Measurements from ENCODE around the gene SREBF2.

The SREBF2 gene

DNA sequence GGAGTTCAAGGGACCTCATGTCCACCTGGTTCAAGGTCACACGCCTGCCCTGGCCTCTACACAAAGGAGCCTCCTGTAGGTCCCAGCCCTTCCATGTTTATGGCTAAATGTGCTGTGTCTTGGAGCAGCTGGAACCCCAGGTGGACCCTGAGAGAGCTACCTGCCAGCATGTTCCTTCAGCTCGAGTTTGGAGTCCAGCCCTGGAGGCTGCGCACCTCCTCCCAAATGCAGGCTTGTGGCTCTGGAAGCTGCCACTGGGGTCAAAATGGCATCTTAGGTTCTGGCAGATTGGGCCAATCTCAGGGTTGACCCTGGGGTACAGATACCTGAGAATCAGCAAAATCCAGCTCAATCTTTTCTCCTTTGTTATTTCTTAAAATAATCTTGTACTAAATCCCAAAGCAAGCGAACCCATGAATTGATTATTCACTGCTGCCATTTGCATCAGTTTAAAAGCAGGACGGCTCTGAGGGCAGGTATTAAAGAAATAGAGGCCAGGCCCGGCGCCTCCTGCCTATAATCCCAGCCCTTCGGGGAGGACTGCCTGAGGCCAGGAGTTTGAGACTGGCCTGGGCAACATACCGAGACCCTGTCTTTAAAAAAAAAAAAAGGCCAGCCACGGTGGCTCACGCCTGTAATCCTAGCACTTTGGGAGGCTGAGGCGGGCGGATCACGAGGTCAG, 90.8 kb downstream of the SREBF2 start:
- no peak for DNase-seq

- DNase-seq, result peak; percentile 76
Observed at GRCh38 chr22:41925783-41926460, 93.0 kb downstream of the SREBF2 start.

GRCh38 chr22:41927813-41928212, 94.9 kb downstream of the SREBF2 start:
- no peak for DNase-seq

- DNase-seq, result no peak
Observed at GRCh38 chr22:41928593-41929417, 95.9 kb downstream of the SREBF2 start.

GRCh38 chr22:41929418-41929810, 96.5 kb downstream of the SREBF2 start:
- no peak for DNase-seq

DNA sequence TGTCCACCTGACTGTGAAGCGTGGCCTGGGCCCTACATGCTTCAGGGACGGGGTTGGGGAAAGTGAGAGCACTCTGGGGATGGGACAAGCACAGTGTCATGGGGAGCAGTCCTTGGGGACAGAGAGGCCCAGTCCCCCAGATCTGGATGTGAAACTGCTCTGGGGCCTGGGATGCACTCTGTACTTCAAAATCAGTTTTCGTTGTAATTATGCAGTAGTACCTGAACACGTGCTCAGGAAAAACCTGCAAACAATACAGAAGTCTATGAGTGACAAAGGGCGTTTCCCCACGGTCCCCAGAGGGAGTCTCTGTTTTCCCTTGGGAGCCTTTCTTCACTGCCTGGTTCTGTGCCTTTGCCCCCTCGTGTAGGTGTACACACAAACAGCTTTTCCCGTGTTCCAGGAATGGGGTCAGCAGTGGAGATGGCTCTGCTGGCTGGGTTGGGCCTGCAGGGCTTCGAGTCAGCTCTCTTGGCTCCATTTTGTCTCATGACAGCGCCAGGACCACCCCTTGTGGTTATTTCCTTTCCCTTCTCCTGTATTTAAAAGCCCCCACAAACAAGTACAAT, 98.9 kb downstream of the SREBF2 start:
- DNase-seq, result no peak

DNA sequence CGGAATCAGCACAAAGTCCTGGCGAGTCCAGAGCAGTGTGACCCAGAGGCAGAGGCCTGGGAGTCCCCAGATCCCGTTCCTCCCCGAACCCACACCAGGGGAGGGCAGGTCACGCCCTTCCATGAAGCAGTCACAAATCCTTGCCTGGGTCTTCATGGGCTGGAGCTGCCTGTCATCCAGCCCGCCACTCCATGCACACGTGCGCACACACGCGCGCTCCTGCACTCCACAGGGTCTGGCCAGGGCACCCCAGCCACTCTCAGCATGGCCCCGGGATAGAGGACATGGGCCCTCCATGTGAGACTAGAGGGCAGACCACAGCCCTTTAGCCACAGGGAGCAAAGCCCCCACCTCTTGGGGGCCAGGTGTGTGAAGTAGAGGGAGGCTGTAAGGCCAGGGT, 99.4 kb downstream of the SREBF2 start:
- no peak for DNase-seq

DNA sequence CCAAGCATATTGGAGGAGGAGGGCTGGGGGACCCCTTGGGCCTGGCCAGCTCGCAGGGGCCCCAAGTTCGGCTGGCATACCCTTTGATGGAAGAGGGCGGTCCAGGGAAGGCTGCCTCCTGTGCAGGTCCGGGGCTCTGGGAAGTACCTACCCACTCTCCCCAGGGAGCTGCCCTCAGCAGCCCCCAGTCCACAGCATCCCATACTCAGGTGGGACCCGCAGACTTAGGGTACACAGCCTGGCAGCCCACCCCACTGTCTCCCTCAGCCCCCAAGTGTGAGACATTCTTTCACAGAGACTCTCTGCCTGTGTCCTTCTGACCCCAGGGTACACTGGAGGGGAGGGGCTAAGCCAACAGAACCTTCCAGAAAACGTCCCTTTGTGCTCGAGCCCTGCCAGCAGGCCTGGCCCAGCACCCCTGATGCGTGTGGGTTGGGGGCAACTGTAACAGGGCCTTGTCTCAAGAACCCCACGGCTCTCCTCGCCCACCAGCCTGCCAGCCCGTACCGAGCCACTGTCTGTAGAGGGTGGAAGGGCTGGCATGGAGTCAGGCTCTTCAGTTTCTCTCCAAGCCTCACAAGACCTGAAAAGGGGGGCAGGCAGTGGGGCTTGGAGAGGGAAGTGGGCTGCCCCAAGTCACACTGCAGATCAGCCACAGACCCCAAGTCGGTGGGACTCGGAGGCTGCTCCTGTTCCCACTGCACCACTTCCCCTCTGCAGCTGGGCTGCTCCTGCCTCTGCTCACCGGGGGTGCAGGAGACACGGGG, 100.7 kb downstream of the SREBF2 start:
- DNase-seq, result no peak

DNA sequence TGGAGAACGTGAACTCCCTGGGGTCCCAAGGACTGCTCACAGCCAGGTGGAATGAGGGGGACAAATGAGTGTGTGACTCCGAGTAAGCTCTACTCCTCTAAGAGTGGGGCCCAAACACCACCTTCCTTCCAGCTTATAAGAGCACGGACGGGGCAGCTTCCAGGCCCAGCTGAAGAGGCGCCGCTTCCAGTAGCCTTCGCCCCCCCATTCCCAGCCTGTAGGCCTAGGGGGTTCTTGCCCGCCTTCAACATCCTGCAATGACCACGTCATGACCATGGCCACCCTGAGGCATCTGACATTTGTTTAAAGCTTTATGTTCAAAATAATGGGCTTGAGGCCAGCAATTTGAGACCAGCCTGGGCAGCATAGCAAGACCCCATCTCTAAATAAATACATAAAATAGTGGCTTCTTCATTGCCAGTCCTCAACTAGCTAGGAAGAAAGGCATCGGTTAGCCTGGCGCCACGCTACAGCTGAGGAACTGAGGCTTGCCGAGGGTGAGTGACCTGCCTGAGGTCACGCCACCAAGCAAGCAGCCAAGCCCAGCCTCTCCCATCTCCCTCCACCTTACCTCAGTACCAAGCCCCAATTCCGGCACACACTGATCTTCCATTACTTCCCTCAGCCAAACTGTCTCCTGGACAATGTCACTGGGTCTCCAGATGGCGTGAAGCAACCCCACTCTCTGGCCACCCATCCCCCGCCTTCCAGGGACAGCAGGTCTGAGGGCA, 101.5 kb downstream of the SREBF2 start:
- DNase-seq, result no peak

- no peak for DNase-seq
Observed at GRCh38 chr22:41935015-41935351, 102.1 kb downstream of the SREBF2 start.

GRCh38 chr22:41935509-41935908, 102.6 kb downstream of the SREBF2 start:
- no peak for DNase-seq

DNA sequence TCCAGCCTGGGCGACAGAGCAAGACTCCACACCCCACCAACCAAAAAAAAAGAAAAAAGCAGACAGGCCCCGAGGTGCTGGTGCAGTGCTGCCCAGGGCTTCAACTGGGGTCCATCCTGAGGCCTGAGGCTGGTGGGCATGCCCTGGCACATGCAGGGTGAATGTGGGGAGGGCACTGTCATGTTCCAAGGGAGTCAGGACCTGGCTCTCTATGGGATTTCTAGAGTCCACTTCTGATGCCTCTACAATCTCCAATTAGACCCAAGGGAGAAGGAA, 103.9 kb downstream of the SREBF2 start:
- no peak for DNase-seq

GRCh38 chr22:41939981-41940831, 107.3 kb downstream of the SREBF2 start:
- peak; percentile 83 for DNase-seq

- peak; percentile 81 for DNase-seq
Observed at GRCh38 chr22:41940832-41941765, 108.2 kb downstream of the SREBF2 start.

DNA sequence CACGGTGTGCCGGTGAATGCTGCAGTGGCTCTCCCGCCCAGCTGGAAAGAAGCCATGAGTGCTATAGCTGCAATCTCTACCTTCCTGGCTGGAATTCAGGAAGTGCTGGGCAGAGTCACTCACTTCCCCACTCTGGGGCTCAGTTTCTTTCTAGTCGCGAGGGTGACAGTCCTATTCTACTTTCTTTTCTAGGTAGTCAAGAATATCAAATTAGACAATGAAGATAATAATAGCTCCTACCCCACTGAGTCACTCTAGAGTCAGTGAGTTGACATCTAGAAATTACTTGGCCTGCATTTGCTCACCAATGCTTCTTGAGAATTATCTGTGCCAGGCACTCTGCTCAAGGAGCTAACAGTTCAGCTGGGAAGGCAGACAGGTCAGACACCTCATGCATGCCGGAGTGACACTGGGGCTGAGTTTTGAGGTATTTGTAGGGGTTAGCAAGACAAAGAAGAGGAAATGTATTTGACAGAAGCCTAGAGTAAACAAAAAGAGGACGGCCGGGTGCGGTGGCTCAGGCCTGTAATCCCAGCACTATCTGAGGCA, 110.8 kb downstream of the SREBF2 start:
- no peak for DNase-seq

DNA sequence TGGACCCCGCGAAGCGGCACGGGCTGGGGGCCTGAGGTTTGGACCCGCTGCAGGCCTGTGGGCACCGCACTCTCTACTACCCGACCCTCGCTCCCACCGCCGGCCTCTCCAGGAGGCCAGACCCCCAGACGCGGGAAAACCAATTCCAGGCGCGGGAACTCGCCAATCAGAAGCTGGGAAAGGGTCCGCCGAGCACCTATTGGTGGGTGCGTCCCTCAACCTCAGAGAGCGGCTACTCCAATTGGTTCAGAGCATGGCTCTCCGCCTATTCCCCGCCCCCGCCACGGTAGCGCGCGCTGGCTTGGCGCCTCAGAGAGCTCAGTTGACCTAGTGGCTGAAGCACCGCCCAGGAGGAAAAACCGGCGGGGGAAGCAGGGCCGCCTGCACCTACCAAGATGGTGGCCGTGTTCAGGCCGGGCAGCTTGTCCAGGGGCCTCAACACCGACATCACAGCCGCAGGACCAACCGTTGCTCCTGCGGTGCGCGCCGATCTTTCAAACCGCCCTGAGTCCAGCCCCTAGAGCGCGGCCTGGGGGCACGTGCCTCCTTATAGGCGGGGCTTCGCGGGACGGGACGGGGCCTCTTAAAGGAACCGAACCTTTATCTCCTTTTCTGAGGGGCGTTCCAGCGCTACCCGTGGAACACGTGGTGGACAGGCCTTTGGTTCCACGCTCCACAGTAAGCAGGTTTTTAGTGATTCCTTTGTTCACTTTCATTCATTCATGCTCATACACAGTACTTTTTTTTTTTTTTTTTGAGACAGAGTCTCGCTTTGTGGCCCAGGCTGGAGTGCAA, 113.9 kb downstream of the SREBF2 start, which contains the start of gene CENPM:
Gene CENPM (minus strand): TSS at position 524 of the 795 bp plus-strand sequence. CDS start 76 bp downstream, at position 448.
- DNase-seq, result peak; percentile 90

DNA sequence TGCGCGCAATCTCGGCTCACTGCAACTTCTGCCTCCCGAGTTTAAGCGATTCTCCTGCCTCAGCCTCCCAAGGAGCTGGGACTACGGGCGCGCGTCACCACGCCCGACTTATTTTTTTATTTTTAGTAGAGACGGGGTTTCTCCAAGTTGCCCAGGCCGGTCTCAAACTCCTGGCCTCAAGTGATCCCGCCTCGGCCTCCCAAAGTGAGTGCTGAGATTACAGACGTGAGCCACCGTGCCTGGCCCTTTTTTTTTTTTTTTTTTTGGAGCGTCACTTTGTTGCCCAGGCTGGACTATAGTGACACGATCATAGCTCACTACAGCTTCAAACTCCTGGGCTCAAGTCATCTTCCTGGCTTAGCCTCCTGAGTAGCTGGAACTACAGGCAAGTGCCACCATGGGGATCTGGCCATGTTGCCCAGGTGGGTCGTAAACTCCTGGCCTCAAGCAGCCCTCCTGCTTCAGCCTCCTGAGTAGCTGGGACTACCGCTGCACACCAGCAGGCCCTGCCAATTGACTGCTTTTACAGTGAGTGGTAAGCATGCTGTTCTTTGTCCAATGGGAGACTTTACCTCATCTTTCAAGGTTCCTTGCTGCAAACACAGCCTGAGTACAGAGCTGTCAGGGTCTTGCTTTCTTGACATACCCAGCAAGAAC, 114.6 kb downstream of the SREBF2 start:
- no peak for DNase-seq

DNA sequence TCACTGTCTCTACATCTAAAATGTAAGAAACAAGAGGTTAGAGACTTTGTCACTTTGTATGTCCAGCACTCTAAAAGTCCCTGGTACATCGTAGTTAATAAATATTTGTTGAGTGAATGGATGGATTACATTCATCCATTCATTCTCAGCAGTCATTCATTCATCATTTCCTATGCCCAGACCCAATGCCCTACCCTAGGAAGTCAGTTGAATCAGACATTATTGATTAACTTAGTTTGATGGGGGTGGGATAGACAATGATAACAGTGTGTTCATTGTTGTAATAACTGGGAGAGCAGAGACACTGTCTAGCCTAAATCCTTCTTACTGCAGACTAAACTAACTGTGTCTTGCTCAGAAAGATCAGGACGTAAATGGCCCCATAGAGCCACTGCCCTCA, 115.2 kb downstream of the SREBF2 start:
- no peak for DNase-seq

Measured in stimulated activated CD4-positive, alpha-beta T cell treated with anti-CD3 and anti-CD28 coated beads, Interleukin-12 subunit alpha, Interleukin-12 subunit beta, amount 100 ng/mL, for 4 hours (primary cell).